ENCODE results near the gene PYGL.

Gene PYGL

DNA sequence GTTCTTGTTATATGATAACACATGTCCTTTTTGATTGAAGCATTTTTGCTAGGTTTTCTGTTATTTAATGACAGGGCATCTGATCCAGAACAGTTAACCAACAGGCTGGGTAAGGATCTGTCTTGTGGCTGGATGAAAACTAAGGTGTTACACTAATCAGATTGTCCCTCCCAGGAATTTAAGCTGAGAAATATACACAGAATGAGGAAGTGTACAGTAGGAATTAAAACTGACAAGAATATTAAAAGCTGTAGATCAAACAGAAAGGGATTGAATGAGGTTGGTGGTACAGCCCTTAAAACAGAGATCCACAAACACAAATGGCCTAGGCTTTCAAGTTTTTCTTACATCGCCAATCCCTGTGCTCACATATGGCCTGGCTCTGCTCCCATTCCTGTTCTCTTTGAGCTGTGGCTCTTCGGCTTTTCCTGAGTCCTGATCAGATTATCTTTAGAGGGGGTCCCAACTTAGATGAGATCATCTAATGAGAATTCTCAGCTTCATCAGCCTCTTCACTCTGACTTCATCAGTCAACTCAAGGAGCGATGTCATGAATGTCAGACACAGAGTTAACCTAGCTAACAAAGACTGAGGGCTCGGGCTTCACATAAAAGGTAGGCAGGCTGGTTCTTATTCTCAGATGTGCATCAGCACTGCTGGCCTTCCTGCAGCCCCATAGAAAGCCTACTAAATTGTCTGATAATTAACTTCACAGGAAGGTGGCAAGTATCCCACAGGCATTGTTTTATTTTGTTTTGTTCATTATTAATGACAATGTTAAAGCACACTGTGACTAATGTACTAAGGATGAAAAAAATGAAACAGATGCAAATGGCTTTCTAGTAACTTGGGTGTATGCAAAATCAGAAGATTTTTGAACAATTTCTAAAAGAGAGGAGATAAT is 11.4 kb downstream of the PYGL start:
- TF ChIP-seq ZFX (IDR thresholded peaks at IDR 0.05; ENCODE audit: borderline replicate concordance) = no peak
- TF ChIP-seq, protein P1, sequence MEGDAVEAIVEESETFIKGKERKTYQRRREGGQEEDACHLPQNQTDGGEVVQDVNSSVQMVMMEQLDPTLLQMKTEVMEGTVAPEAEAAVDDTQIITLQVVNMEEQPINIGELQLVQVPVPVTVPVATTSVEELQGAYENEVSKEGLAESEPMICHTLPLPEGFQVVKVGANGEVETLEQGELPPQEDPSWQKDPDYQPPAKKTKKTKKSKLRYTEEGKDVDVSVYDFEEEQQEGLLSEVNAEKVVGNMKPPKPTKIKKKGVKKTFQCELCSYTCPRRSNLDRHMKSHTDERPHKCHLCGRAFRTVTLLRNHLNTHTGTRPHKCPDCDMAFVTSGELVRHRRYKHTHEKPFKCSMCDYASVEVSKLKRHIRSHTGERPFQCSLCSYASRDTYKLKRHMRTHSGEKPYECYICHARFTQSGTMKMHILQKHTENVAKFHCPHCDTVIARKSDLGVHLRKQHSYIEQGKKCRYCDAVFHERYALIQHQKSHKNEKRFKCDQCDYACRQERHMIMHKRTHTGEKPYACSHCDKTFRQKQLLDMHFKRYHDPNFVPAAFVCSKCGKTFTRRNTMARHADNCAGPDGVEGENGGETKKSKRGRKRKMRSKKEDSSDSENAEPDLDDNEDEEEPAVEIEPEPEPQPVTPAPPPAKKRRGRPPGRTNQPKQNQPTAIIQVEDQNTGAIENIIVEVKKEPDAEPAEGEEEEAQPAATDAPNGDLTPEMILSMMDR (IDR thresholded peaks at IDR 0.05) = no peak
- H3K27ac ChIP-seq = no peak overlapping the region

DNA sequence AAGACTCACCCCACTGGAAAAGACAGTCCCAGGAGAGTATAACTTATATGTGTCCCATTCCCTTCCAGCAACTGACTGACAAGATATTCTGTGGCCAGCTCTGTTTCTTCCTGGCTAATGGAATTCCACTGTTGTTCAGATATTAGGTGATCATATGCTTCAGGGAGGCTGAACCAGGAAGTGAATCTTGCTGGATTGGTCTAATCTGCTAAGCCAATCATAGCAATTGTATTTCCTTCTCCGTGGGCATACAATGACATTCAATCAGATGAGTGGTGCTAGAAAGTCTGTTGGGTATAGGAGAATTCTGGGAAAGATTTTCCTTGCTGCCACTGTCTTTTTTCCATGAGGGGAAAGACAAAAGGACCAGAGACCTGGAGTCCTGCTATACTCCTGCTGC is 12.1 kb downstream of the PYGL start:
- no peak overlapping the region for H3K27ac ChIP-seq
- TF ChIP-seq, protein P1 (IDR thresholded peaks at IDR 0.05) = no peak
- no peak for TF ChIP-seq ZFX (IDR thresholded peaks at IDR 0.05; ENCODE audit: borderline replicate concordance)

DNA sequence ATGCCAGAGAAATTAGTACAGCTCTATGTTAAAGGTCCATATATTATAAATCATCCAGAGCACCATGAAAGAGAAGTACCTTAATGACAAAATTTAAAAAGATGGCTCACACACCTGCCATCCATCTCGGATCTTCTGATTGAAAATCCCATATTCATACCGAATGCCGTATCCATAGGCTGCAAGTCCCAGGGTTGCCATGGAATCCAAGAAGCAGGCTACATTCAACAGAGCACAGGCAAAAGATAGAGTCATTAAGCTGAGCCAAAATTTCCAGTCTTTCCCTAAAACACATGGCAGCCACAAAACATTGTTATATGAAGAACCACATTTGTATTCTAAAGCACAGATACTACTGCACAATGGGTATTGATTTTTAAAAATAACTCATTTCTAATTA is 12.7 kb downstream of the PYGL start:
- TF ChIP-seq, protein P1 (IDR thresholded peaks at IDR 0.05) = no peak
- TF ChIP-seq ZFX (IDR thresholded peaks at IDR 0.05; ENCODE audit: borderline replicate concordance) = no peak

DNA sequence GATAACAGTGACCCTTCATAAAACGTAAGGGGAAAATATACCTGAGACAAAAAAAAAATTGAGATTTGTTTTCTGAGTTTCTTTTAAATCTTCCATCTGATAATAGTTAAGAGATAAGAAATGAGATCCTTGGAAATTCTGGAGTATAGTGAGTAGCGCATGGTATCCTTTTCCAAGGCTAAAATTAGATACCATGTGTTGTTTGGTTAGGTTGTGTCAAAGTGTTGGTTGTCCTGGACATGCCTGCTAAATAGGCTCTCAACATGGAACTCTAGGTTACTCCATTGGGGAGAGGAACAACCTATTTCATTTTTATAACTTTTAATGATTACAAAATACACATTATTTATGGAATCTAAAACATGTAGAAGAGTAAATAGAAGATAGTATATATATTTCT is 14.8 kb downstream of the PYGL start:
- H3K27ac ChIP-seq = no peak overlapping the region
- TF ChIP-seq, protein P1 (IDR thresholded peaks at IDR 0.05) = no peak
- no peak for TF ChIP-seq ZFX (IDR thresholded peaks at IDR 0.05; ENCODE audit: borderline replicate concordance)

More for the DNA sequence above, 12.7 kb downstream of the PYGL start:
- no peak overlapping the region for H3K27ac ChIP-seq

DNA sequence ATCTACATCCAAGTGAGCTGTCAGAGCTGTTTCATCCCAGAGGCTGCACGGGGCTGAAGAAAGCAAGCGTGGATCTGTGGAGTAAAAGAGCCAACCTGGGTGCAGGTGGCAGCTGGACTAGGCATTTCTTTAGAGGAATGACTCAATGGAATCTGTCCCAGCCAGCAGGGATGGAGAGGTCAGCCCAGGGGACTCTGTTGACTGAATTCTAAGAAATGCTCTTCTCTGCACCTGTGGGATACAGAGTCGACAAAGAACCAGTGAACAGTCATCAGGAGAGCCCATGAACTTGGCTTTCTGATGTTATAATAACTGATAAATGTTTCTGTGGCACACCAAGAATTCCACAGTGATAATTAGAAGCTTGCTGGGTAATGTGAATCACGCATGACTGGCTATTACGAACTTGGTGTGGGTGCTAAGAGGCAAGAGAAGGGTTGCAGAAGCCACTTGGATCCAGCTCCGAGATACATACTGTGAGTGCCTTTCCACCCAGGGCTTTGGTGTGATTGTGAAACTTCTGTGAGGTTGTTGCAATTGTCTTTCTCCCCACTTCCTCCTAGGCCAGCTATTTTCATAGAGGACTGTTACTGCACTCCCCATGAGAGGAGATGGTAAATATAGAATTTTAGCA is 16.2 kb downstream of the PYGL start:
- no peak overlapping the region for H3K27ac ChIP-seq
- TF ChIP-seq, protein P1 (IDR thresholded peaks at IDR 0.05) = no peak
- TF ChIP-seq ZFX (IDR thresholded peaks at IDR 0.05; ENCODE audit: borderline replicate concordance) = no peak

DNA sequence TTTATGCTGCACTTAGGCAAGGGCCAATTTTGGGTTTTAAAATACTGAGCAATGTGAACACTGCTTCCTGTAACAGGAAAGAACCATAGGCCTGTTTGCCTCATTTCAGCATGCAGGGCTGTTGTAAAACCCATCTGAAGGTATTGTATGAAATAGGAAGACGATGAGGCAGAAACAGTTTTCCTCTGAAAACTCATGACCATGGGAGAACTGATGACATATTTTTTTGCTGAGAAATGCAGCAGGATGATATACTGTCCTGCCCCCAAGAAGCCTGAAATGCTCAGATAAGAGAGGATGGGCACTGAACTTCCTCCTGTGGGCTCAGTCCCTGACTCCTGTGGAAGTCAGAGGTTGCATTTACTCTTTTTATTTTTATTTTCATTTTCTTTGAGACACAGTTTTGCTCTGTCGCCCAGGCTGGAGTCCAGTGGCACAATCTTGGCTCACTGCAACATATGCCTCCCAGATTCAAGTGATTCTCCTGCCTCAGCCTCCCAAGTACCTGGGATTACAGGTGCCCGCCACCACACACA is 17.4 kb downstream of the PYGL start:
- H3K27ac ChIP-seq = no peak overlapping the region
- TF ChIP-seq, protein P1 (IDR thresholded peaks at IDR 0.05) = no peak
- no peak for TF ChIP-seq ZFX (IDR thresholded peaks at IDR 0.05; ENCODE audit: borderline replicate concordance)

DNA sequence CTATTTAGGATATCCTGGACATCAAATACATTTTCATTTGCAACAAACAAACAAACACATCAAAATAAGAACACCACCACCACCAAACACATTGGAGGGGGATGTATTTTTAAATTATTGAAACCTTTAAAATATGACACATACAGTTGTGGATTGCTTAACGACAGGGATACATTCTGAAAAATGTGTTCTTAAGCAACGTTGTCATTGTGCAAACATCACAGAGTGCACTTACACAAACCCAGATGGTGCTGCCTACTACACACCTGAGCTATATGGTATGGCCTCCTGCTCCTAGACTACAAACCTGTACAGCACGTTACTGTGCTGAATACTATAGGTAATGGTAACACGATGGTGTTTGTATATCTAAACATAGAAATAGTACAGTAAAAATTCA is 19.4 kb downstream of the PYGL start:
- H3K27ac ChIP-seq = peak overlapping the region; percentile 30
- TF ChIP-seq, protein P1 (IDR thresholded peaks at IDR 0.05) = no peak
- TF ChIP-seq ZFX (IDR thresholded peaks at IDR 0.05; ENCODE audit: borderline replicate concordance) = no peak
